Measurements from ENCODE around the gene PERP.
"Not testable (repeated sequence)": the region's sequence is repeated elsewhere in the genome, so short reads cannot be mapped to it uniquely, and the experiment has no call there.

The PERP gene

GRCh38 chr6:138104618-138105213 is 2.5 kb downstream of the PERP start:
- no peak for DNase-seq

DNA sequence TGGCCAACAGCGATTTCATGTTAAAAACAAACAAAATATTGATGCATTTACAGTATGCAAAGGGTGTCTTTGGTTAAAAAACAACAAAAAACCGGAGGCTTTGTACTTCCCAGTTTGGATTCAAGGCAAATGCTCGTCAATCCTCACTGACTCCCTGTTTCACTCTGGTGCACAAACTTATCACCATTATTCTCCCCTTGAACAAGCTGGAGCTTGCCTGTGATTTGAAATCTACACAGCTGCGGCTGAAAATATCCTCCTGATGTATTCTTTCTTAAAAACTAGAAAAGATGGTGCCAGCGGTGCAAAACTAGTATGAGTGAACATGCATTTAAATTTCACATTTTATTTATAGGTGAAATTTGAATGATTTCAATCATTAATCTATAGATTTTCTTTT is 3.3 kb downstream of the PERP start:
- DNase-seq: no peak

- DNase-seq: no peak
These were observed 5.1 kb downstream of the PERP start for GRCh38 chr6:138101946-138102731.

GRCh38 chr6:138099832-138100231 is 7.4 kb downstream of the PERP start:
- no peak for DNase-seq

GRCh38 chr6:138098306-138098705 is 8.9 kb downstream of the PERP start:
- no peak for DNase-seq

- DNase-seq: no peak
These were observed 13.0 kb downstream of the PERP start for GRCh38 chr6:138094260-138094659.

DNA sequence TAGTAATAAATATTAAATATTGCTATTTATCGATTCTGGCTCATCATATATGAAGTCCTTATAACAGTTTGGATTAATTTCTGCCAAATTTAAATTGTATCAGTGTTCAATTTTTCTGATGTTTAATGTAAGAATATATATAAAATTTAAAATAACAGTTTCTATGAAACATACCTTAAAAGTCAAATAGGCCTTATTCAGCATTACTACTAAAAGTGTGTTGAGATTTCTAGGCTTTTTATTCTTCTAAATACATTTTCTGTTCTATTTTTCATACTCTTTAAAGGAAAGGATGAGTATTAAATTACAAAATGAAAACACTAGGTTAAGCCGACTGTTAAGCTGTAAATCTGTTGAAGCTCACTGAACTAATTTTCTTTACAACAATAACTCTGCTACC is 13.6 kb downstream of the PERP start:
- DNase-seq: no peak

DNA sequence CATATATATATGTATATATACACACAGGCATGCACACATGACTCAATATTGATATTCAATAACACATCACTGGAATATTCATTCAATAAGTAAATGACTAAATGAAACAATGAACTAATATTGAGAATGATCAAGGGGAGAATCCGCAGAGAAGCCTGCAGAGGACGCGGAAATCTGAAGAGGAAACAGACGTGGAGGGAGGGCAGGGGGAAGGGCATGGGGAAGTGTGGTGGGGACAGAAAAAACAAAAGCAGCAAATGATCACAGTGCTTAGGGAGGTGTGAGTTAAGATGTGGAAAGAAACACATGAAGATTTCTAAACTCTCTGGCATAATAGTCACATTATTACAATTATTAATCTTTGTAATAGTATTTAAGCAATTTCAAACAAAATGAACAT is 14.5 kb downstream of the PERP start:
- DNase-seq: no peak

GRCh38 chr6:138089325-138089724 is 17.9 kb downstream of the PERP start:
- DNase-seq: no peak

GRCh38 chr6:138088326-138088762 is 18.9 kb downstream of the PERP start:
- no peak for DNase-seq

GRCh38 chr6:138087593-138088325 is 19.5 kb downstream of the PERP start:
- DNase-seq: no peak

GRCh38 chr6:138086573-138087196 is 20.5 kb downstream of the PERP start:
- peak; percentile 34 for DNase-seq

DNA sequence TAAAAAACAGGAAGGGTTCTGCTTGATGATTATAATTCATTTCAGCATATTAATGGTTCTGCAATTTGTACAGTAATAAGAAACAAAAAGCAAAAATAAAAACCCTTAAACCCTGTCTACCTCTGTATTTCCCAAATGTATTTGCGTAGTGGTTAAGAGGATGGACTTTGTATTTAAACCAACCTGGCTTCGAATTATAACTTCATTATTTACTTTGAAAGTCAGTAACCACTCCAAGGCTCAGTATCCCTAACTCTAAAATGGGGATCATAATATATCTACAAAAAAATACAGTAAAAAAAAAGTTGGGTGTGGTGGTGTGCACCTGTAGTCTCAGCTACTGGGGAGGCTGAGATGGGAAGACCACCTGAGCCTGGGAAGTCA is 21.4 kb downstream of the PERP start:
- no peak for DNase-seq

GRCh38 chr6:138084904-138085838 is 22.0 kb downstream of the PERP start:
- DNase-seq: no peak

- no peak for DNase-seq
These were observed 25.0 kb downstream of the PERP start for GRCh38 chr6:138082232-138082631.

- DNase-seq: not testable (repeated sequence)
These were observed 27.7 kb downstream of the PERP start for GRCh38 chr6:138079556-138079955.

- DNase-seq: no peak
These were observed 28.7 kb downstream of the PERP start for GRCh38 chr6:138078491-138078890.

DNA sequence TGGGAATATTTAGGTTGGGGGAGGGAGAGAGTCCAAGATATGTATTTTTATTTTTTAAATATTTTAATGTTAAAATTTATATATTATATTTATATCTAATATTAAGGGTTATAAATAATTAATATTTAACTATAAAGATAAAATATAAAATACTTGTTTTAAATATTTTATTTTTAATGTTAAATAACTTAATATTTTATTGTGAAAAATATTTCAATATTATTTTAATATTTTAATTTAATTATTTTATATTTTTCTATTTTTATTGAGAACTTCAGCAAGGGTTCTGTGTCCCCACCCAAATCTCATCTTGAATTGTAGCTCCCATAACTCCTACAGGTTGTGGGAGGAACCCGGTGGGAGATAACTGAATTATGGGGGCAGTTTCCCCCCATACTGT is 34.0 kb downstream of the PERP start:
- no peak for DNase-seq

GRCh38 chr6:138063726-138064125 is 43.5 kb downstream of the PERP start:
- no peak for DNase-seq

GRCh38 chr6:138054982-138055381 is 52.2 kb downstream of the PERP start:
- DNase-seq: no peak

DNA sequence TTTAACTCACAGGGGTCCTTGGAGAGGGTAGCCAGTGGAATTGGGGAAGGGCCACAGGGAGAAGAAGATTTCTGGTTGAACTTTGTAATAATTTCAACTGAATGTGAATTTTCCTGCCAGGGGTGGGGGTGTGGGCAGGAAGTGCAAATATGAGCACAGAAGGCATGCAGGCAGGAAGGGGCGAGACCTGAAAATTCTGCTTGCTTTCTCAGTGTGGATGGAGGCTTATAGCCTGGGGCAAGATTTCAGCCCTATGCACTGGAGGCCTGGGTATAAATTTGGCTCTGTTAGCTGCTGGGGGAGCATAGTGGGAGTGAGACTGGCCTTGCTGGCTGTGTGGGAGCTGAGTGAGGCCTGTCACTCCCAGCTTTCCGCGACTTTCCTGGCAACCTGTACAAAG is 54.4 kb downstream of the PERP start:
- DNase-seq: no peak

DNA sequence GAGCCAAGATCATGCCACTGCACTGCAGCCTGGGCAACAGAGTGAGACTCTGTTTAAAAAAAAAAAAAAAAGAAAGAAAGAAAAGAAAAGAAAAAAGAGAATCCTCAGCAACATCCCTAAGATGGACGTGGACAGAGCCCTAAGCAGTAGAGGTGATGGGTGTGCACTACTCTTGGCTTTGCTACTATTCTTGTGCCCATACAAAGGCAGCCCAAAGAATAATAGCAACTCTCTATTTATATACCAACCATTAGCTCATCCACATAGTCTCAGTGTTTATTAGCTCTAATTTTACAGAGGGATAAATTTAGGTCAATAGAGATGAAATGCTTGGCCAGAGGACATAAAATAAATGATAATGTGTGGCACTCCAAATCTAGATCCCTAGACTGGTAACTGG is 62.2 kb downstream of the PERP start:
- DNase-seq: no peak

Measured in NCI-H1092 treated with DMSO at 0.1 percent for 48 hours (cell line).